OCI-LY7 (cell line): ENCODE measurements around the gene STYX. TPM values are rescaled to one million over a fixed set of nuclear protein-coding genes. Genes with fewer than 3 reads are reported as not detected.

Source experiments
- BruUV-seq: library from RNA; stranded (reverse); fragments of 400-500 nt; replicated peaks from 2 replicates; lab custom pipeline; 2021; lab: Mats Ljungman, UMichigan
- CTCF ChIA-PET: fragments of 300-600 bp; sonication (Branson Sonifier 250); formaldehyde crosslinking; loops from one replicate; lab custom pipeline; 2022; ENCODE audit warnings: antibody characterized with exemption; ENCODE audit not compliant: unreplicated experiment; lab: Charles Lee
- POLR2A ChIA-PET: fragments of 300-600 bp; sonication (Branson Sonifier 250); formaldehyde crosslinking; loops from one replicate; lab custom pipeline; 2022; ENCODE audit warnings: antibody characterized with exemption; lab: Charles Lee
- DNase-seq: peaks from one replicate; pipeline ENCODE4 v3.0.0-alpha.2; 2015; ENCODE audit warnings: low spot score
- H2AFZ ChIP-seq: fragments of 200-600 bp; sonication (generic), shearing (Covaris generic); 2 replicates; pipeline ENCODE4 v1.6.1; 2014; ENCODE audit warnings: mild to moderate bottlenecking, antibody characterized with exemption, low read length, moderate library complexity
- H3K27ac ChIP-seq: fragments of 200-600 bp; sonication (generic); 2 replicates; pipeline ENCODE4 v1.5.1; 2014; ENCODE audit warnings: mixed run types, low read depth, mild to moderate bottlenecking, moderate library complexity, low read length, inconsistent platforms; ENCODE audit not compliant: poor library complexity, severe bottlenecking
- H3K36me3 ChIP-seq: fragments of 200-600 bp; sonication (generic); 2 replicates; pipeline ENCODE4 v1.6.1; 2014; ENCODE audit warnings: mild to moderate bottlenecking, antibody characterized with exemption, low read length, moderate library complexity, mixed read lengths; ENCODE audit not compliant: insufficient read depth
- H3K4me1 ChIP-seq: fragments of 200-600 bp; sonication (generic); 2 replicates; pipeline ENCODE4 v1.5.1; 2014; ENCODE audit warnings: mild to moderate bottlenecking, low read length; ENCODE audit not compliant: insufficient read depth, poor library complexity, severe bottlenecking
- H3K4me2 ChIP-seq: fragments of 200-600 bp; sonication (generic); 2 replicates; pipeline ENCODE4 v1.6.1; 2014; ENCODE audit warnings: mild to moderate bottlenecking, low read length
- H3K4me3 ChIP-seq: fragments of 200-600 bp; sonication (generic); 2 replicates; pipeline ENCODE4 v1.5.1; 2014; ENCODE audit warnings: mild to moderate bottlenecking, low read depth, low read length; ENCODE audit not compliant: poor library complexity, severe bottlenecking
- H3K79me2 ChIP-seq: fragments of 200-600 bp; sonication (generic); 2 replicates; pipeline ENCODE4 v1.6.1; 2016; ENCODE audit warnings: low read depth, mild to moderate bottlenecking, low read length, moderate library complexity, mixed read lengths; ENCODE audit not compliant: insufficient read depth
- H3K9me2 ChIP-seq: fragments of 200-600 bp; sonication (generic); 2 replicates; pipeline ENCODE4 v1.6.1; 2016; ENCODE audit warnings: mild to moderate bottlenecking, low read length, mixed read lengths; ENCODE audit not compliant: insufficient read depth
- H3K9me3 ChIP-seq: fragments of 200-600 bp; sonication (generic); 2 replicates; pipeline ENCODE4 v1.6.1; 2014; ENCODE audit warnings: mild to moderate bottlenecking, mixed run types, low read length, mixed read lengths
- H4K20me1 ChIP-seq: fragments of 200-600 bp; sonication (generic); 2 replicates; pipeline ENCODE4 v1.6.1; 2014; ENCODE audit warnings: mild to moderate bottlenecking, antibody characterized with exemption, low read length, moderate library complexity, mixed read lengths; ENCODE audit not compliant: insufficient read depth
- EZH2phosphoT487 ChIP-seq: fragments of 200-600 bp; sonication (generic); IDR thresholded peaks from 2 replicates; pipeline ENCODE4 v1.6.1; 2018; ENCODE audit warnings: low read depth, borderline replicate concordance, mild to moderate bottlenecking, mixed run types, antibody characterized with exemption, low read length, moderate library complexity, mixed read lengths
- intact Hi-C: fragments of 100-400 bp; cut with micrococcal nuclease; formaldehyde crosslinking; loops from one replicate; pipeline ENCODE4 v1.10.0; 2022; ENCODE audit not compliant: unreplicated experiment
- total RNA-seq, 2 experiments: library from RNA; depleted of rRNA in 1 of 2; stranded (reverse); fragments of >200 nt in 1 of 2; shearing (Covaris generic) in 1 of 2; gene quantifications; 2 replicates each; pipeline ENCODE4 v1.2.3, GENCODE V29; 2014 to 2022
- TF ChIP-seq, protein P1 (sequence below): fragments of 200-600 bp; sonication (generic); conservative IDR thresholded peaks from 2 replicates; pipeline ENCODE4 v1.5.1; 2014; ENCODE audit warnings: mild to moderate bottlenecking, antibody characterized with exemption, low read length, moderate library complexity, mixed read lengths

Gene STYX
- total RNA-seq, 2 experiments from 2014 or later = 7.6 to 12.5 TPM

DNA sequence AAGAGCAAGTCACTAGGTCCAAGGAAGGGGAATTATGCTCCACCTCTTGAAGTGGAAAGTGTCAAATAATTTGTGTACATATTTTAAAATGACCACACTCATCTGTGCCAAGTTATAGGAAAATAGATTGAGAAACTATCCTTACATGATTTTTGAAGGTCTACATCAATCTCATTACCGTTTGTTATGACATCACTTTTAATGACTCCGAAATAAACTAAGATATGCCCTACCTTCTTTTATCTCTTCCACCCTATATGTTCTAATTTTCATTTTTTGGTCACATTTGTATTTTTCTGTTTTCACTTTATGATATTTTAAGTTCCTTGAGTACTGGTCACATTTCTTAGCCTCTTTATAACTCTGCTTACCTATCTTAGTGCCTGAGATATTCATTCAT is 26.3 kb upstream of the STYX start:
- H2AFZ ChIP-seq = no peak overlapping the region
- no peak overlapping the region for H3K4me3 ChIP-seq
- intact Hi-C loops = no loop called here
- H3K4me1 ChIP-seq = peaks cover 27% of the 10 kb centered on the region
- H3K9me2 ChIP-seq = no peaks in the 10 kb centered on the region
- POLR2A ChIA-PET = interaction anchor here (1.5 kb wide), 1 partner anchor 9 kb away, joined by 5 read pairs; the partner anchor contains the start of gene ERO1A
- CTCF ChIA-PET = no interaction called here
- TF ChIP-seq, protein P1, sequence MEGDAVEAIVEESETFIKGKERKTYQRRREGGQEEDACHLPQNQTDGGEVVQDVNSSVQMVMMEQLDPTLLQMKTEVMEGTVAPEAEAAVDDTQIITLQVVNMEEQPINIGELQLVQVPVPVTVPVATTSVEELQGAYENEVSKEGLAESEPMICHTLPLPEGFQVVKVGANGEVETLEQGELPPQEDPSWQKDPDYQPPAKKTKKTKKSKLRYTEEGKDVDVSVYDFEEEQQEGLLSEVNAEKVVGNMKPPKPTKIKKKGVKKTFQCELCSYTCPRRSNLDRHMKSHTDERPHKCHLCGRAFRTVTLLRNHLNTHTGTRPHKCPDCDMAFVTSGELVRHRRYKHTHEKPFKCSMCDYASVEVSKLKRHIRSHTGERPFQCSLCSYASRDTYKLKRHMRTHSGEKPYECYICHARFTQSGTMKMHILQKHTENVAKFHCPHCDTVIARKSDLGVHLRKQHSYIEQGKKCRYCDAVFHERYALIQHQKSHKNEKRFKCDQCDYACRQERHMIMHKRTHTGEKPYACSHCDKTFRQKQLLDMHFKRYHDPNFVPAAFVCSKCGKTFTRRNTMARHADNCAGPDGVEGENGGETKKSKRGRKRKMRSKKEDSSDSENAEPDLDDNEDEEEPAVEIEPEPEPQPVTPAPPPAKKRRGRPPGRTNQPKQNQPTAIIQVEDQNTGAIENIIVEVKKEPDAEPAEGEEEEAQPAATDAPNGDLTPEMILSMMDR = no peak
- TF ChIP-seq EZH2phosphoT487 = no peak
- H4K20me1 ChIP-seq = peaks cover 15% of the 10 kb centered on the region; the same call in 1 of the 2 replicates
- peaks cover 16% of the 10 kb centered on the region for H3K79me2 ChIP-seq
- peaks cover 6% of the 10 kb centered on the region for H3K36me3 ChIP-seq
- H3K9me3 ChIP-seq = no peaks in the 10 kb centered on the region
- H3K27ac ChIP-seq = no peak overlapping the region
- no peak for DNase-seq
- no peak overlapping the region for H3K4me2 ChIP-seq
- no TSS peak for BruUV-seq

- H3K36me3 ChIP-seq = peaks cover 32% of the 10 kb centered on the region
- H3K79me2 ChIP-seq = peaks cover 32% of the 10 kb centered on the region
- intact Hi-C loops = loop anchor here (2.0 kb wide), 2 partner anchors 25 to 153 kb away; partner anchors contain the start of genes GPR137C, STYX and TXNDC16
- no peaks in the 10 kb centered on the region for H3K9me3 ChIP-seq
- H3K4me2 ChIP-seq = peak overlapping the region; percentile 79
- DNase-seq = peak; percentile 22
- ChIA-PET POLR2A (interaction anchor here (0.7 kb wide), 1 partner anchor 18 kb away, joined by 5 read pairs; no protein-coding TSS in a partner anchor), CTCF (no interaction called here)
- BruUV-seq = TSS peak; percentile 100
- TF ChIP-seq, protein P1 = 0 out of 2 replicates have a peak, but pooled peaks have one; percentile 29
- TF ChIP-seq EZH2phosphoT487 = no peak
- H3K9me2 ChIP-seq = no peaks in the 10 kb centered on the region
- H3K4me1 ChIP-seq = peaks cover 21% of the 10 kb centered on the region
- H3K27ac ChIP-seq = peak overlapping the region; percentile 60
- H2AFZ ChIP-seq = peak overlapping the region; percentile 74
- H3K4me3 ChIP-seq = peak overlapping the region; percentile 93
- peaks cover 16% of the 10 kb centered on the region; the same call in 1 of the 2 replicates for H4K20me1 ChIP-seq
Measured at GRCh38 chr14:52706286-52706685, 23.7 kb upstream of the STYX start.
